ENCODE results near the gene PPM1H.

PPM1H gene

GRCh38 chr12:62751810-62752155 lies 183.2 kb downstream of the PPM1H start:
- TF ChIP-seq ZFX (IDR thresholded peaks at IDR 0.05): no peak
- TF ChIP-seq, protein P1, sequence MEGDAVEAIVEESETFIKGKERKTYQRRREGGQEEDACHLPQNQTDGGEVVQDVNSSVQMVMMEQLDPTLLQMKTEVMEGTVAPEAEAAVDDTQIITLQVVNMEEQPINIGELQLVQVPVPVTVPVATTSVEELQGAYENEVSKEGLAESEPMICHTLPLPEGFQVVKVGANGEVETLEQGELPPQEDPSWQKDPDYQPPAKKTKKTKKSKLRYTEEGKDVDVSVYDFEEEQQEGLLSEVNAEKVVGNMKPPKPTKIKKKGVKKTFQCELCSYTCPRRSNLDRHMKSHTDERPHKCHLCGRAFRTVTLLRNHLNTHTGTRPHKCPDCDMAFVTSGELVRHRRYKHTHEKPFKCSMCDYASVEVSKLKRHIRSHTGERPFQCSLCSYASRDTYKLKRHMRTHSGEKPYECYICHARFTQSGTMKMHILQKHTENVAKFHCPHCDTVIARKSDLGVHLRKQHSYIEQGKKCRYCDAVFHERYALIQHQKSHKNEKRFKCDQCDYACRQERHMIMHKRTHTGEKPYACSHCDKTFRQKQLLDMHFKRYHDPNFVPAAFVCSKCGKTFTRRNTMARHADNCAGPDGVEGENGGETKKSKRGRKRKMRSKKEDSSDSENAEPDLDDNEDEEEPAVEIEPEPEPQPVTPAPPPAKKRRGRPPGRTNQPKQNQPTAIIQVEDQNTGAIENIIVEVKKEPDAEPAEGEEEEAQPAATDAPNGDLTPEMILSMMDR (conservative IDR thresholded peaks at IDR 0.05): no peak
- H3K27ac ChIP-seq: no peak overlapping the region

GRCh38 chr12:62750941-62751809 lies 183.8 kb downstream of the PPM1H start:
- TF ChIP-seq, protein P1 (conservative IDR thresholded peaks at IDR 0.05): no peak
- TF ChIP-seq ZFX (IDR thresholded peaks at IDR 0.05): no peak
- no peak overlapping the region for H3K27ac ChIP-seq

- H3K27ac ChIP-seq: no peak overlapping the region
Observed at GRCh38 chr12:62749586-62749985, 185.4 kb downstream of the PPM1H start.

GRCh38 chr12:62748941-62749468 lies 185.9 kb downstream of the PPM1H start:
- H3K27ac ChIP-seq: no peak overlapping the region
- TF ChIP-seq, protein P1 (conservative IDR thresholded peaks at IDR 0.05): no peak
- no peak for TF ChIP-seq ZFX (IDR thresholded peaks at IDR 0.05)

More at GRCh38 chr12:62749586-62749985, 185.4 kb downstream of the PPM1H start:
- TF ChIP-seq, protein P1 (conservative IDR thresholded peaks at IDR 0.05): no peak
- no peak for TF ChIP-seq ZFX (IDR thresholded peaks at IDR 0.05)

- TF ChIP-seq ZFX (IDR thresholded peaks at IDR 0.05): no peak
- TF ChIP-seq, protein P1 (conservative IDR thresholded peaks at IDR 0.05): no peak
- H3K27ac ChIP-seq: no peak overlapping the region
Observed at GRCh38 chr12:62744551-62744950, 190.4 kb downstream of the PPM1H start.

- no peak for TF ChIP-seq ZFX (IDR thresholded peaks at IDR 0.05)
- TF ChIP-seq, protein P1 (conservative IDR thresholded peaks at IDR 0.05): no peak
- H3K27ac ChIP-seq: no peak overlapping the region
Observed at GRCh38 chr12:62739266-62740015, 195.5 kb downstream of the PPM1H start.

DNA sequence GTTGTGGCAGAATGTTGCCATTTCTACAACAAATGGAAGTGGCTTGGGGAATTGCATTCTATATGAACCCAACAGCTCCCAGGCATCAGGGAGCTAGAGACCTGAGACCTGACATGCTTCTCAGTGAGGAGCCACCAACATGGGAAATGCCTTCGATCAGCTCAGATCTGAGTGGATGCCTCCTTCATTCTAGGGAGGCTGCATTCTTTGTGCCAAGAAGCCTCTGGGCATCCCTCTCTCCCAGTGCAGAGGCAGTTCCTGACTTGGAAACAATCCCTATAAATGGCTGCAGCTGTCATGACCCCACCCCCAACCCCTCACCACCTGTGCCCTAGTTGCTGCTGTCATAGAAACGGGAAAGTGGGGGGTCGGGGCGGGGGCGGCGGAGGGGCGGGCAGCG lies 196.3 kb downstream of the PPM1H start:
- TF ChIP-seq, protein P1 (conservative IDR thresholded peaks at IDR 0.05): no peak
- no peak for TF ChIP-seq ZFX (IDR thresholded peaks at IDR 0.05)
- no peak overlapping the region for H3K27ac ChIP-seq

All from C4-2B (cell line).